IMR-90 (cell line): Measurements from ENCODE around the gene CACNA2D4. TPM values are rescaled to one million over a fixed set of nuclear protein-coding genes. Genes with fewer than 3 reads are reported as not detected.

ENCODE experiments used
- ATAC-seq: fragments of 200-7000 bp; cut with Tn5 transposase; 2 replicates; pipeline ENCODE4 v1.9.1; 2020; ENCODE audit warnings: low read depth, mild to moderate bottlenecking, moderate library complexity
- BruUV-seq: library from RNA; stranded (reverse); fragments of 400-500 nt; replicated peaks from 2 replicates; lab custom pipeline; 2021; lab: Mats Ljungman, UMichigan
- CTCF ChIA-PET: fragments of 300-600 bp; formaldehyde crosslinking; extraction: SDS; loops from one replicate; lab custom pipeline; 2021; ENCODE audit warnings: antibody characterized with exemption; lab: Yijun Ruan, JAX
- POLR2A ChIA-PET: fragments of 300-600 bp; sonication (Branson Sonifier 250); formaldehyde crosslinking; loops from one replicate; lab custom pipeline; 2022; ENCODE audit warnings: antibody characterized with exemption; ENCODE audit not compliant: unreplicated experiment; lab: Charles Lee
- DNase-seq: peaks from one replicate; pipeline ENCODE4 v3.0.0; 2013
- H2AFZ ChIP-seq: replicated peaks from 2 replicates; pipeline ENCODE3; 2013; ENCODE audit warnings: low read length, mild to moderate bottlenecking; ENCODE audit not compliant: poor library complexity
- H2AK5ac ChIP-seq: 2 replicates; pipeline ENCODE4 v1.6.1; 2013; ENCODE audit warnings: low read depth, low read length, inconsistent platforms
- H2AK9ac ChIP-seq: replicated peaks from 2 replicates; pipeline ENCODE3; 2013; ENCODE audit warnings: mild to moderate bottlenecking, low read depth, low read length, moderate library complexity; ENCODE audit not compliant: poor library complexity
- H2BK120ac ChIP-seq: 2 replicates; pipeline ENCODE4 v1.6.1; 2013; ENCODE audit warnings: low read depth, low read length, inconsistent platforms
- H2BK15ac ChIP-seq: 3 replicates; pipeline ENCODE4 v1.6.1; 2013; ENCODE audit warnings: low read depth, low read length, inconsistent platforms
- H2BK20ac ChIP-seq: 2 replicates; pipeline ENCODE4 v1.6.1; 2013; ENCODE audit warnings: low read depth, mild to moderate bottlenecking, inconsistent platforms, low read length, moderate library complexity
- H2BK5ac ChIP-seq: 2 replicates; pipeline ENCODE4 v1.6.1; 2013; ENCODE audit warnings: mild to moderate bottlenecking, low read depth, low read length, inconsistent platforms; ENCODE audit not compliant: poor library complexity, severe bottlenecking
- H3K14ac ChIP-seq: replicated peaks from 2 replicates; pipeline ENCODE4 v1.6.1; 2013; ENCODE audit warnings: low read depth, low read length, inconsistent platforms
- H3K18ac ChIP-seq: 2 replicates; pipeline ENCODE4 v1.6.1; 2013; ENCODE audit warnings: low read depth, low read length, control low read depth
- H3K23ac ChIP-seq: 2 replicates; pipeline ENCODE4 v1.6.1; 2013; ENCODE audit warnings: low read depth, low read length, inconsistent platforms
- H3K27ac ChIP-seq: 2 replicates; pipeline ENCODE4 v1.5.1; 2013; ENCODE audit warnings: mild to moderate bottlenecking, control low read depth, low read length; ENCODE audit not compliant: insufficient read depth
- H3K27me3 ChIP-seq: 2 replicates; pipeline ENCODE4 v1.6.1; 2013; ENCODE audit warnings: low read length; ENCODE audit not compliant: control insufficient read depth, insufficient read depth
- H3K36me3 ChIP-seq: 2 replicates; pipeline ENCODE4 v1.6.1; 2013; ENCODE audit warnings: low read length, mixed read lengths; ENCODE audit not compliant: control insufficient read depth, insufficient read depth
- H3K4ac ChIP-seq: 2 replicates; pipeline ENCODE4 v1.6.1; 2013; ENCODE audit warnings: low read depth, low read length, inconsistent platforms
- H3K4me1 ChIP-seq: 2 replicates; pipeline ENCODE4 v1.6.1; 2013; ENCODE audit warnings: low read length, mixed read lengths; ENCODE audit not compliant: control insufficient read depth, insufficient read depth
- H3K4me2 ChIP-seq: 2 replicates; pipeline ENCODE4 v1.6.1; 2013; ENCODE audit warnings: low read depth, mild to moderate bottlenecking, control low read depth, low read length, moderate library complexity
- H3K4me3 ChIP-seq: 2 replicates; pipeline ENCODE4 v1.5.1; 2013; ENCODE audit warnings: low read depth, mild to moderate bottlenecking, control low read depth, low read length, moderate library complexity; ENCODE audit not compliant: insufficient read depth
- H3K56ac ChIP-seq: 2 replicates; pipeline ENCODE4 v1.6.1; 2013; ENCODE audit warnings: low read length, inconsistent platforms; ENCODE audit not compliant: insufficient read depth; ENCODE audit errors: extremely low read depth
- H3K79me1 ChIP-seq, 2 experiments: 2 replicates each; pipeline ENCODE4 v1.6.1; 2013; ENCODE audit warnings: low read length in 2 of 2, inconsistent platforms in 1 of 2, low read depth in 1 of 2
- H3K9ac ChIP-seq: 2 replicates; pipeline ENCODE4 v1.6.1; 2013; ENCODE audit warnings: low read depth, low read length, control low read depth
- H3K9me1 ChIP-seq: 2 replicates; pipeline ENCODE4 v1.6.1; 2013; ENCODE audit warnings: low read length, inconsistent platforms; ENCODE audit not compliant: insufficient read depth
- H3K9me3 ChIP-seq: 2 replicates; pipeline ENCODE4 v1.6.1; 2013; ENCODE audit warnings: low read length; ENCODE audit not compliant: control insufficient read depth, insufficient read depth
- H4K20me1 ChIP-seq: 2 replicates; pipeline ENCODE4 v1.6.1; 2013; ENCODE audit warnings: low read length, inconsistent platforms; ENCODE audit not compliant: insufficient read depth
- H4K5ac ChIP-seq: 2 replicates; pipeline ENCODE4 v1.6.1; 2013; ENCODE audit warnings: mild to moderate bottlenecking, low read depth, low read length, control low read depth
- H4K8ac ChIP-seq, 2 experiments: 2 replicates each; pipeline ENCODE4 v1.6.1; 2013; ENCODE audit warnings: low read depth in 2 of 2, low read length in 2 of 2, control low read depth in 1 of 2, inconsistent platforms in 1 of 2
- H4K91ac ChIP-seq: 2 replicates; pipeline ENCODE4 v1.6.1; 2013; ENCODE audit warnings: low read depth, low read length, inconsistent platforms; ENCODE audit not compliant: insufficient read depth
- BHLHE40 ChIP-seq: fragments of 150-350 bp; IDR thresholded peaks from 2 replicates; pipeline ENCODE4 v1.6.1; 2016; ENCODE audit warnings: mild to moderate bottlenecking, low read depth, low read length
- CTCF ChIP-seq: conservative IDR thresholded peaks from 2 replicates; pipeline ENCODE4 v1.5.1; 2012; ENCODE audit warnings: mild to moderate bottlenecking, low read depth, low read length, improper control_type of control experiment
- RCOR1 ChIP-seq: IDR thresholded peaks from 2 replicates; pipeline ENCODE4 v1.6.1; 2012; ENCODE audit warnings: mild to moderate bottlenecking, low read length, improper control_type of control experiment; ENCODE audit not compliant: insufficient replicate concordance
- WGBS, 2 experiments: methylation state at CpG; one replicate each; pipeline versions ENCODE4 v1.1.5 to v1.1.7; 2013; ENCODE audit warnings: missing lambda C conversion rate in 2 of 2; ENCODE audit not compliant: insufficient read length in 1 of 2; ENCODE audit errors: extremely low coverage in 2 of 2; 5-methylcytosine and 5-hydroxymethylcytosine counted together
- dilution Hi-C: fragments of 300-500 bp; cut with HindIII; formaldehyde crosslinking; loops from one replicate; pipeline ENCODE4 v1.14.3; 2018; ENCODE audit warnings: low sequenced_read_pairs; ENCODE audit not compliant: unreplicated experiment
- in situ Hi-C: fragments of 300-500 bp; cut with MboI; formaldehyde crosslinking; loops from 3 replicates; pipeline ENCODE4 v1.14.3; 2019; ENCODE audit warnings: low sequenced_read_pairs, inconsistent platforms, mixed read lengths
- intact Hi-C: fragments of 100-400 bp; cut with micrococcal nuclease; formaldehyde crosslinking; loops from 2 replicates; pipeline ENCODE4 v1.10.0; 2022
- polyA plus RNA-seq, 3 experiments: library from polyadenylated mRNA; depleted of rRNA; stranded (reverse); fragments of >200 nt; gene quantifications; 2 replicates each; pipeline ENCODE4 v1.2.3, GENCODE V29; 2012; ENCODE audit warnings: low replicate concordance in 1 of 3
- total RNA-seq: library from RNA; depleted of rRNA; stranded (reverse); fragments of >200 nt; gene quantifications from 2 replicates; pipeline ENCODE4 v1.2.3, GENCODE V29; 2012

Gene CACNA2D4
- total and polyA plus RNA-seq, 2 of the 4 experiments (the other 2 are of a cell fraction): 0.18 to 0.22 TPM

GRCh38 chr12:1793426-1794210 is 124.8 kb downstream of the CACNA2D4 start:
- intact Hi-C loops (loop anchor here (5.0 kb wide), 1 partner anchor 161 kb away; no protein-coding TSS in a partner anchor), dilution Hi-C loops (no loop called here), in situ Hi-C loops (loop anchor here (5.0 kb wide), 1 partner anchor 144 kb away; no protein-coding TSS in a partner anchor)
- WGBS, 2 experiments: 90% methylated on average over 11 of the region's 26 CpGs; no CpG with 5 or more reads in 1 of the 2 experiments
- Histone ChIP-seq H2BK5ac (no peak overlapping the region), H2BK20ac (no peak overlapping the region), H3K4me3 (no peak overlapping the region), H4K20me1 (0 out of 2 replicates have a peak, but pooled peaks cover 6% of the 10 kb centered on the region), H3K56ac (no peak overlapping the region), H3K4ac (no peak overlapping the region), H3K23ac (no peak overlapping the region), H3K27ac (no peak overlapping the region), H3K4me2 (no peak overlapping the region), H2AK9ac (no peak overlapping the region), H2AK5ac (no peak overlapping the region), H3K9me1 (peaks cover 4% of the 10 kb centered on the region; the same call in 1 of the 2 replicates), H3K79me1 (0 out of 4 replicates have a peak, but pooled peaks cover 0 to 3% of the 10 kb centered on the region in 2 experiments), H3K27me3 (no peaks in the 10 kb centered on the region; the same call in 1 of the 2 replicates), H3K18ac (no peak overlapping the region), H3K14ac (no peak overlapping the region), H3K36me3 (no peaks in the 10 kb centered on the region), H2BK15ac (no peak overlapping the region), H3K9me3 (no peaks in the 10 kb centered on the region), H3K9ac (no peak overlapping the region), H2BK120ac (no peak overlapping the region), H3K4me1 (peaks cover 4% of the 10 kb centered on the region; the same call in 1 of the 2 replicates), H4K8ac (no peak overlapping the region), H4K91ac (no peak overlapping the region), H4K5ac (no peak overlapping the region), H2AFZ (no peak overlapping the region)
- DNase-seq: no peak
- BruUV-seq: no TSS peak
- no peak for ATAC-seq
- TF ChIP-seq RCOR1 (no peak), BHLHE40 (no peak), CTCF (no peak)
- CTCF ChIA-PET: interaction anchor here (1.6 kb wide), 1 partner anchor 140 kb away, joined by 5 read pairs; no protein-coding TSS in a partner anchor
- POLR2A ChIA-PET: no interaction called here
